Left ventricle myocardium inferior (tissue), 1 donor: Measurements from ENCODE around the gene C17orf100. TPM values are rescaled to one million over a fixed set of nuclear protein-coding genes. Genes with fewer than 3 reads are reported as not detected.
"Not testable (repeated sequence)": the region's sequence is repeated elsewhere in the genome, so short reads cannot be mapped to it uniquely, and the experiment has no call there.

Experiments used
- DNase-seq: peaks from one replicate; pipeline ENCODE4 v3.0.0-alpha.2; 2020
- H3K27ac ChIP-seq: fragments of 200-600 bp; replicated peaks from 2 replicates; pipeline ENCODE4 v1.8.0; 2021
- H3K27me3 ChIP-seq: fragments of 200-600 bp; 2 replicates; pipeline ENCODE4 v1.8.0; 2021; ENCODE audit warnings: low read depth
- H3K36me3 ChIP-seq: fragments of 200-600 bp; 2 replicates; pipeline ENCODE4 v1.8.0; 2021
- H3K4me1 ChIP-seq: fragments of 200-600 bp; 2 replicates; pipeline ENCODE4 v1.8.0; 2021
- H3K4me3 ChIP-seq: fragments of 200-600 bp; 2 replicates; pipeline ENCODE4 v1.8.0; 2021; ENCODE audit warnings: mild to moderate bottlenecking, moderate library complexity
- H3K9me3 ChIP-seq: fragments of 200-600 bp; replicated peaks from 2 replicates; pipeline ENCODE4 v1.8.0; 2021
- CTCF ChIP-seq: fragments of 200-600 bp; IDR thresholded peaks from 2 replicates; pipeline ENCODE4 v1.8.0; 2021; ENCODE audit warnings: antibody characterized with exemption, mild to moderate bottlenecking, borderline replicate concordance
- intact Hi-C: fragments of 100-400 bp; cut with micrococcal nuclease; formaldehyde crosslinking; loops from one replicate; pipeline ENCODE4 v1.11.0; 2022
- total RNA-seq: library from RNA; stranded (reverse); fragmentation: NEBNext Ultra II Directional; extraction: Animal tissue kit (Norgen Biotek cat#: 25700); gene quantifications from one replicate; pipeline ENCODE4 v1.2.1, GENCODE V29; 2021
- donor health status: DM: no; HTN: yes; CAD: no; lungs with severe emphysema.

The C17orf100 gene
- total RNA-seq, 1 donor from 2014 or later = 0.69 TPM

GRCh38 chr17:6654841-6655731, 3.5 kb downstream of the C17orf100 start:
- TF ChIP-seq CTCF = peak; percentile 20
- H3K4me1 ChIP-seq = peaks cover 44% of the 10 kb centered on the region
- intact Hi-C loops = no loop called here
- H3K27ac ChIP-seq = no peak overlapping the region
- no peaks in the 10 kb centered on the region for H3K36me3 ChIP-seq
- H3K27me3 ChIP-seq = peaks cover 73% of the 10 kb centered on the region
- peak overlapping the region; percentile 47 for H3K4me3 ChIP-seq
- no peak for DNase-seq
- no peaks in the 10 kb centered on the region for H3K9me3 ChIP-seq

GRCh38 chr17:6655732-6656361, 4.3 kb downstream of the C17orf100 start:
- Histone ChIP-seq H3K4me1 (peaks cover 36% of the 10 kb centered on the region), H3K27me3 (peaks cover 80% of the 10 kb centered on the region), H3K4me3 (peak overlapping the region; percentile 47)
- intact Hi-C loops, H3K27ac ChIP-seq, H3K36me3 ChIP-seq, DNase-seq, H3K9me3 ChIP-seq: not testable (repeated sequence)

GRCh38 chr17:6656797-6657632, 5.5 kb downstream of the C17orf100 start:
- intact Hi-C loops, H3K9me3 ChIP-seq, H3K27ac ChIP-seq, H3K4me3 ChIP-seq, H3K36me3 ChIP-seq, DNase-seq: not testable (repeated sequence)
- Histone ChIP-seq H3K4me1 (peaks cover 27% of the 10 kb centered on the region), H3K27me3 (peaks cover 90% of the 10 kb centered on the region)

GRCh38 chr17:6657633-6658287, 6.2 kb downstream of the C17orf100 start:
- Histone ChIP-seq H3K9me3 (no peaks in the 10 kb centered on the region), H3K27ac (no peak overlapping the region), H3K27me3 (peaks cover 91% of the 10 kb centered on the region), H3K4me1 (peaks cover 20% of the 10 kb centered on the region), H3K36me3 (no peaks in the 10 kb centered on the region), H3K4me3 (no peak overlapping the region)
- no peak for TF ChIP-seq CTCF
- DNase-seq = no peak
- intact Hi-C loops = no loop called here

- intact Hi-C loops = not testable (repeated sequence)
Measured at GRCh38 chr17:6658411-6658810, 6.8 kb downstream of the C17orf100 start.

GRCh38 chr17:6660101-6660500, 8.5 kb downstream of the C17orf100 start:
- no peak overlapping the region for H3K27ac ChIP-seq
- no peak overlapping the region for H3K4me3 ChIP-seq
- no peak for TF ChIP-seq CTCF
- no peaks in the 10 kb centered on the region for H3K36me3 ChIP-seq
- DNase-seq = no peak
- peaks cover 6% of the 10 kb centered on the region for H3K4me1 ChIP-seq
- intact Hi-C loops = no loop called here
- peaks cover 68% of the 10 kb centered on the region for H3K27me3 ChIP-seq
- H3K9me3 ChIP-seq = no peaks in the 10 kb centered on the region

More at GRCh38 chr17:6658411-6658810, 6.8 kb downstream of the C17orf100 start:
- not testable (repeated sequence) for H3K27ac ChIP-seq, H3K4me3 ChIP-seq, H3K36me3 ChIP-seq, DNase-seq, H3K9me3 ChIP-seq
- Histone ChIP-seq H3K4me1 (peaks cover 14% of the 10 kb centered on the region), H3K27me3 (peaks cover 85% of the 10 kb centered on the region)
